ENCODE results near the gene PERCC1. TPM values are rescaled to one million over a fixed set of nuclear protein-coding genes. Genes with fewer than 3 reads are reported as not detected.

The PERCC1 gene
- total RNA-seq, 1 donor from 2014 or later, result not detected

- no peak overlapping the region for H2AFZ ChIP-seq (ENCODE audit: low read depth, low read length)
- H3K9me3 ChIP-seq (ENCODE audit: insufficient read depth, low read depth, low read length), result no peaks in the 10 kb centered on the region
- peaks cover 2% of the 10 kb centered on the region for H3K27me3 Mint-ChIP-seq (ENCODE audit: low read depth, unreplicated experiment)
- peaks cover 6% of the 10 kb centered on the region for H3K36me3 Mint-ChIP-seq (ENCODE audit: low read depth, unreplicated experiment)
- TF ChIP-seq CTCF (IDR thresholded peaks at IDR 0.05; ENCODE audit: insufficient read depth, low read depth, low read length), result no peak
- no peak for TF ChIP-seq EZH2 (IDR thresholded peaks at IDR 0.05; ENCODE audit: insufficient read depth, low read length)
- FAIRE-seq, result no peak
- no peak for DNase-seq (ENCODE audit: low read depth)
- no peaks in the 10 kb centered on the region for H3K4me1 ChIP-seq (ENCODE audit: insufficient read depth, low read length)
- H3K79me2 ChIP-seq (ENCODE audit: insufficient read depth, low read length), result no peaks in the 10 kb centered on the region
- no peaks in the 10 kb centered on the region for H3K4me1 Mint-ChIP-seq (ENCODE audit: low read depth, unreplicated experiment)
- H3K27me3 ChIP-seq (ENCODE audit: insufficient read depth, low read length), result no peaks in the 10 kb centered on the region
- no peak overlapping the region for H3K27ac ChIP-seq (ENCODE audit: low read depth, low read length)
- H4K20me1 ChIP-seq (ENCODE audit: insufficient read depth, low read length), result no peaks in the 10 kb centered on the region
- no peaks in the 10 kb centered on the region for H3K9me3 Mint-ChIP-seq (ENCODE audit: unreplicated experiment)
- no peak overlapping the region for H3K9ac ChIP-seq (ENCODE audit: low read length)
- no peak overlapping the region for H3K4me3 Mint-ChIP-seq (ENCODE audit: unreplicated experiment)
- no peaks in the 10 kb centered on the region for H3K36me3 ChIP-seq (ENCODE audit: insufficient read depth, low read length)
- H3K27ac Mint-ChIP-seq (ENCODE audit: unreplicated experiment), result no peak overlapping the region
- no peak overlapping the region for H3K4me3 ChIP-seq (ENCODE audit: insufficient read depth, low read depth, low read length)
- H3K4me2 ChIP-seq (ENCODE audit: low read length), result no peak overlapping the region
These were observed 14.0 kb downstream of the PERCC1 start for GRCh38 chr16:1444730-1445517.

- TF ChIP-seq CTCF (IDR thresholded peaks at IDR 0.05; ENCODE audit: insufficient read depth, low read depth, low read length), result no peak
- no peak for TF ChIP-seq EZH2 (IDR thresholded peaks at IDR 0.05; ENCODE audit: insufficient read depth, low read length)
- H3K4me1 Mint-ChIP-seq (ENCODE audit: low read depth, unreplicated experiment), result no peaks in the 10 kb centered on the region
- Histone ChIP-seq H3K4me2 (ENCODE audit: low read length) (no peak overlapping the region), H3K27me3 (ENCODE audit: insufficient read depth, low read length) (no peaks in the 10 kb centered on the region), H4K20me1 (ENCODE audit: insufficient read depth, low read length) (no peaks in the 10 kb centered on the region), H3K9ac (ENCODE audit: low read length) (no peak overlapping the region), H3K4me1 (ENCODE audit: insufficient read depth, low read length) (no peaks in the 10 kb centered on the region), H3K27ac (ENCODE audit: low read depth, low read length) (no peak overlapping the region), H3K79me2 (ENCODE audit: insufficient read depth, low read length) (no peaks in the 10 kb centered on the region), H3K9me3 (ENCODE audit: insufficient read depth, low read depth, low read length) (no peaks in the 10 kb centered on the region), H2AFZ (ENCODE audit: low read depth, low read length) (no peak overlapping the region), H3K4me3 (ENCODE audit: insufficient read depth, low read depth, low read length) (no peak overlapping the region), H3K36me3 (ENCODE audit: insufficient read depth, low read length) (no peaks in the 10 kb centered on the region)
- FAIRE-seq (no peak), DNase-seq (ENCODE audit: low read depth) (no peak)
- peaks cover 2% of the 10 kb centered on the region for H3K27me3 Mint-ChIP-seq (ENCODE audit: low read depth, unreplicated experiment)
- no peak overlapping the region for H3K4me3 Mint-ChIP-seq (ENCODE audit: unreplicated experiment)
- no peaks in the 10 kb centered on the region for H3K9me3 Mint-ChIP-seq (ENCODE audit: unreplicated experiment)
- peaks cover 6% of the 10 kb centered on the region for H3K36me3 Mint-ChIP-seq (ENCODE audit: low read depth, unreplicated experiment)
- H3K27ac Mint-ChIP-seq (ENCODE audit: unreplicated experiment), result no peak overlapping the region
These were observed 14.8 kb downstream of the PERCC1 start for GRCh38 chr16:1445518-1446203.

Data from astrocyte (in vitro differentiated cells and primary cell).